Measurements from ENCODE around the gene BDKRB2.

BDKRB2 gene

DNA sequence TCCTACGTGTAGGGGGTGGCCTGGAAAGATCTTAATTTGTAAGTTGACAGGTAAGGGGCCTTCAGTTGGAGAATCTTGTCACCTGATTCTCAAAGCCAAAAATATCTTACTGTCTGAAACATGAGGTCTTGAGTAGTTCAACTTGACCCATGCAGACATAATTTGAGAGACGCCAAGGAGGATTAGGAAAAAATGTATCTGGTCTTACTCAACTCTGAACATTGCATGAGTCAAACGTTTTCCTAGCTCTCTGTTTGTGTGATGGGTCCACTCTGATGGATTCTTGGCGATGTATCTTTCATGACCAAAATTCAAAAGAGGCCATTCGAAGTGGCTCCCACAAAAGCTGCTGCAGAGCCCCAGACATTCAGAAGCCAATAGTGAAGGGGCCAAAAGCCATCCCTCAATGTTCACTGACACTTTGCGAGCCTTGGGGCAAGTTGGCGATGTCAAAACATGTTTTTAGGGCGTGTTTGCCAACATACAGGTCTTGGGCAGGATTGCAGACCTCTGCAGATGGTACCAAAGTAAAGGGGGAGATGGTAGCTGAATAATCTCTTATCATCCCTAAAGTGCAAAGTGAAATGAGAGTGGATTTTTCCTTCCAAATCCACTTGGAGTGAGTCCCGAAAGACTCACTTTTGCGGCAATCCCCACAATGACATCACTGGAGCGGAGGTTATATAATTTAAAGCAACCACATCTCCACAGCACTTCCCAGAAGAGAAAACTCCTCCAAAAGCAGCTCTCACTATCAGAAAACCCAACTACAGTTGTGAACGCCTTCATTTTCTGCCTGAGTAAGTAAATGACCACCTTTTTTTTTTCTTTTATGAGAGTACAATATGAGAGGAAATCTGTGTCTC is 51.1 kb downstream of the BDKRB2 start, which contains the start of gene BDKRB1:
TSS of gene BDKRB1 (plus strand) at position 710 of the 866 bp plus-strand sequence. CDS start 7,473 bp downstream, outside the sequence.
- DNase-seq = no peak

- no peak for DNase-seq
These were observed 51.8 kb downstream of the BDKRB2 start for GRCh38 chr14:96256407-96256806.

GRCh38 chr14:96257056-96257455 is 52.4 kb downstream of the BDKRB2 start:
- no peak for DNase-seq

DNA sequence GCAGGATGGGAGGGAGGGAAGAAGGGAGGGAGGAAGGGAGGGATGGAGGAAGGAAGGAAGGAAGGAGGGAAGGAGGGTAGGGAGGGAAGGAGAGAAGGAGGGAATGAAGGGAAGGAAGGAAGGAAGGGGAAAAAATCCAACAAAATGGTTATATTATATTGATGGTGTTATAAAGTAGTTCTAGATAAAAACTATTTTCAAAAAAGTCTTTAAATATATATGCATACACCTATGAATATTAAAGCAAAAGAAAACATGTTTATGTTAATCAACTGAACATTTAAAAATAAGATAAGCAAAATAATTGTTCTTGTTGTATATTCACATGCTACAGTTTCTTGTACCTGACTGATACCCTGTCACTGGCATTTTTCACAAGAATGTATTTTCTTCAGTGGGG is 53.3 kb downstream of the BDKRB2 start:
- DNase-seq = no peak

DNA sequence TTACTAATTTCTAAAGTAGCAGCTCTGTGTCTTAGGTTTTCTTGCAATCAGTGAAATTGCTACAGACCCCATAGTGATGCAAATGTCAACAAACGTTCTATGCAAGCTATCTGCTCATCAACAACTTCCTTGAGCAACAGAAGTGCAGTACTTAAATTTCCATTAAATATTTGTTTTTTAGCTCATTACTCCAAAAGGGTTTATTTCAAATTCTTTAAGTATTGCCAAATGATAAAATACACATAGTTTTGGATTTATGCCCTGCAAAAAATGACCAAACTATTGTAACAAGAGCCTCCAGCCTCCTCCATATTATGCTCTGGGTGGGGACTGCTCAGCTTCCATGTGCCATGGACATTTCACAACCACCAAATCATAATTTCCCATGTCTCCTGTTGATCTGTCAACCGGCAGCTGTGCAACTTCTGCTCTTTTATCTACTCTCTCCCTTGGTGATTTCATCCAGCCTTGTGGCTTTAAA is 55.7 kb downstream of the BDKRB2 start:
- no peak for DNase-seq

DNA sequence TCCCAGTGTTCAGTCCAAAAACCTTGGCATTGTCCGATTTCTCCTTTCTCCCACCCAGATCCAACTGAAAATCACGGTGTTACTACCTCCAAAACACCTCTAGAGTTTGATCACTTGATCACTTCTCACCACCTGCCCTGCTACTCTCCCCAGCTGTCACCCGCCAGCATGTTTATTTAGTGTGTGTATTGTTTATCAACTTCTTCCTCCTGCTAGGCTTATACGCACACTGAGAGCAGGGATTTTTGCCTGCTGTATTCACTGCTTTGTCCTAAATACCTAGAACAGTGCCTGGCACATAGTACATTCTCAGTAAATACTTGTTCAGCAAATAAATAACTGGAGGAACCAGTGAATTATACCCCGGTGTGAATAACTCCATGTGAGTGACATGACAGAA is 56.4 kb downstream of the BDKRB2 start:
- no peak for DNase-seq

DNA sequence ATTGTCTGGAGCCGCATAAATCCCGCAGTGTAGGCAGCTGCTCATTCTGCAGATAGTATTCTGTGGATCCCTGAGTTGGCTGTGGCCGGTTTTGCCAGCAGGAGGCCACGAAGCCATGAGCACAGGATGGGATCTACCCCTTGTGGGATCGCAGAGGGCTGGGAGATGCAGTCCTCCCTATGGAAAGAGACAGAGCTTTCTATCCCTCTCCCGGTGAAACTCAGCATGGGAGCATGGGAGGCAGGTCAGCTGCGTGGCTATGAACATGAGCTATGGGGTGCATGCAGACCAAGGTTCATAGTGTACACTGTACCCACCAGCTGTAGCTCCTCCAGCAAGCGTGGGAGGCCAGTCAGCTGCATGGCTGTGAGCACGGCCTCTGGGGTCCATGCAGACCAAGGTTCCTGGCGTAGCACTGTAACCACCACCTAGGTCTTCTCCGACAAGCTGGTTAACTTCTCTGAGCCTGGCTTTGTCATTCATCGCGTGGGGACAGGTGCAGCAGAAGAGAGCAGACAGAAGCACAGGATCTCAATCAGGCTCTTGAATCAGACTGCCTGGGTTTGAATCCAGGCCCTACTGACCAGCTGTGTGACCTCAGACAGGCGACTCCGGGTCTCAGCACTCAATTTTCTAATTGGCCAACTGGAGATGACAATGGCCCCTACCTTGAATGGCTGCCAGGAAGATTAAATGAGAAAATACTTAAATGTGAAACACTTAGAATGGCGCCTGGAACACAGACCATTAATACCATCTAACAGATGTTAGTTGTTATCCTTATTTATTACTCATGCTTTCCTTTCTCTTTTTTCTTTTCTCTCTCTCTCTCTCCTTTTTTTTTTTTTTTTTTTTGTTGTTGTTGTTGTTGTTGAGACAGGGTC is 57.4 kb downstream of the BDKRB2 start:
- no peak for DNase-seq

- peak in 1 of 2 experiments; percentile 42 for DNase-seq
These were observed 58.9 kb downstream of the BDKRB2 start for GRCh38 chr14:96263347-96264199.

DNA sequence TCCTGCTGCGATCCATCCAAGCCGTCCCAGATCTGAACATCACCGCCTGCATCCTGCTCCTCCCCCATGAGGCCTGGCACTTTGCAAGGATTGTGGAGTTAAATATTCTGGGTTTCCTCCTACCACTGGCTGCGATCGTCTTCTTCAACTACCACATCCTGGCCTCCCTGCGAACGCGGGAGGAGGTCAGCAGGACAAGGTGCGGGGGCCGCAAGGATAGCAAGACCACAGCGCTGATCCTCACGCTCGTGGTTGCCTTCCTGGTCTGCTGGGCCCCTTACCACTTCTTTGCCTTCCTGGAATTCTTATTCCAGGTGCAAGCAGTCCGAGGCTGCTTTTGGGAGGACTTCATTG is 59.5 kb downstream of the BDKRB2 start:
- no peak for DNase-seq

GRCh38 chr14:96264853-96265252 is 60.2 kb downstream of the BDKRB2 start:
- no peak for DNase-seq

DNA sequence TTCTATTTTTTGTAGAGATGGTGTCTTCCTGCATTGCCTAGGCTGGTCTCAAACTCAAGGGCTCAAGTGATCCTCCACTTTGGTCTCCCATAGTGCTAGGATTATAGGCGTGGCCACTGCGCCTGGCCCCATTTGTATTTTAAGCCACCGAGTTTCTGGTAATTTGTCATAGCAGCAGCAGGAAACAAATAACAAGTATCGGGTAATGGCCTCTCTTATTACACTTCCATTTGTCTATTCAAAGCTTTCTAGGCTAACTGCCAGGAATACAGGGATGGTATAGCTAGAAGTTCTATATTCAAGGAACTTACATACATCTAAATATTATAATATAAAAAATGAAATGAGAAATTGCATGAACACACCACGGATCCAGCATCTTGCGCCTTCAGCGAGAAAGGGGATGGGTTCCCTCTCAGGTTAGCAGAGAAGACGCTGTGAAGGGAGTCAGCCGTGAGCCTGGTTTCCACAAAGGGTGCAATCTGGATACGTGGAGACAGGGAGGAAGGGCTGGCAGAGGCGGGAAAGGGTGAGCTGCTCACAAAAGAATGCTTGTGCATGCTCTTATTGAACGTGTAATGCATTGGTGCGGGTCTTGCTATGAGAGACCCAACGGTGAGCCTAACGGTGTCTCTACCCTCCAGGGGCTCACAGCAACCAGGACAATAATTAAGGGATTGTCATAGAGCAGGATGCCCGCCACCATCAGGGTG is 60.9 kb downstream of the BDKRB2 start:
- no peak for DNase-seq

- no peak for DNase-seq
These were observed 62.7 kb downstream of the BDKRB2 start for GRCh38 chr14:96267336-96267735.

DNA sequence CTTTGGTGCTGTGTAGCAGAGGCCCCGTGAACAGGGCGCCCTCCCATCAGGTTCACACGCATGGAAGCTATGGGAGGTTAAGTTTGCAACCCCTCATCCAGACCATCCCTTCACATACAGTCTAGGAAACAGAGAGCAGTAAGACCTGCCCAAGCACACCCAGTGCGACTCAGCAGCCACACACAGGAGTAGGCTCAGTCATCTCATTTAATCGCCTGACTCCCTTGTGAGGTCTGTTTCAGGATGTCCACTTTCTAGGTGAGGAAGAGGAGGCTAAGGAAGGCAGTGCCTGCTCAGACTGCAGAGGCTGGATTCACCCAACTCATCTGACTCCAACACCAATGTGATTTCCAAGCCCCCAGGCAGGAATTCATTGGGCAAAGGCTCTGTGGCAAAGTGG is 63.3 kb downstream of the BDKRB2 start:
- DNase-seq = no peak

DNA sequence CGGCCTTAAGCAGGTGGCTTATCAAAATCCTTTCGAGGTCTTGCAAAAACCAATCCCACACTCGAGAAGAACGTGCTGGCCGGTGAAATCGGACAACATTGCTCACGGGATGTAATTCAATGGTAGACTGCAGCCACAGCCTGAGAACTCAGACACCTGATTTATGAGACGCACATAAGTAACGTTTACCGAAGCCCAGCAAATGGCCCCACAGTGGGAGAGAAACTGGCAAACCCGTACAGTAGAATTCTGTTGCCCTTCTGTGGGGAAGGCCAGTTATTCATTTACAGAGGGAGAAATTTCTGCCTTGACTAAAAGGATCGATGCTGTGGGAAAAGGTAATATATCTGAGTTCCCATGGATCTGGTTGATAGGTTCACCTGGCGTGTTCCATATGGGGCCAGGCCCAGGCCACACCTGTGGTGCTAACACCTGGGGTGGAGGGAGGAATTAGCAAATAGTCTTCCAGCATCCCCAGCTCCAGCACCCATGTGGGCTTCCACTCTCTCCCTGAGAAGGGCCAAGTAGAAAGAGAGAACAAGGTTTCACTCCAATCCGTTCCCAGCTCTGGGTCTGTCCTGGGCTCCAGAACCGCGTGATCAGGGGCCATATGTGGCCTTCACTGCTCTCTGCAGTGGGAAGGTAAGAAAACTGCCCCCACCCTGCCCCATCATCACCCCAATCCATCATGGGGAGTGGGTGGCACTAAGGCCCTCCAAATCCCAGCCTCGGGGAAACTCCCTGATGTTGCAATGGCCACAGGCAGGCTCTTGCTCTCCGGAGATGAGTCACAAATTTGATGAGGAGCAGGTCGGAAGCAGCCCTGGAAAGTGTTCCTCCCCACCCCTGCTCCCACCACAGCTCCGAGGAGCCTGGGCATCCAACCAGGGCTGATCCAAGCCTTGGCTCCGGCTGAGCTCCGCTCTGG is 64.1 kb downstream of the BDKRB2 start:
- no peak for DNase-seq

DNA sequence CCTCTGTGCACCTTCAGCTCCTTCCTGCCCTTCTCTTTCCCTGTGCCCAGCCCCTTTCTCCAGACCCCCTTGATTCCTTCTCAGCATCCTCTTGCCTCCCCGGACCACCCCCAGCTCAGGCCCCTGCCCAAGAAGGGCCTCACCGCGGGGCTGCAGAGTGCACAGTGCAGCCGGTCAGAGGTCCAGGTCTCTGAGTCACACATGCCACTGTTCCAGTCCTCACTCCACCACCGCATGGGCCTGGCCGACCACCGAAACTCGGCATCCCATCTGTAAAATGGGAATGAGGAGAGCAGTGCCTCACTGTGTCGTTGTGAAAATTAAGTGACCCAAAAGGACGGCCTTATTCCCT is 64.7 kb downstream of the BDKRB2 start:
- no peak for DNase-seq

GRCh38 chr14:96270565-96271420 is 66.2 kb downstream of the BDKRB2 start:
- DNase-seq = no peak

DNA sequence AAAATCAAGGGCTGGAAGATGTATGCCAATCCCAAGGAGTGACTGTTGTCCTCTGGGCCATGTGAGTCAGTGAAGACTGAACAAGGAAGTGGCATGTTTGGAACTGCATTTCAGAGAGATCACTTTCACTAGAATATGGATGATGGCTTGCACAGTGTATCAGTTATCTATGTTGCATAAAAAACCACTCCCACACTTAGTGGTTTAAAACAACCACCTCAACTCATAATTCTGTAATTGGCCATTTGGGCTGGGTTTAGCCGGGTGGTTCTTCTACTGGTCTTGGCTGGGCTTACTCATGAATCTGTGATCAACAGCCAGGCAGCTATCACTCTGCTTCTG is 66.8 kb downstream of the BDKRB2 start:
- DNase-seq = no peak

DNA sequence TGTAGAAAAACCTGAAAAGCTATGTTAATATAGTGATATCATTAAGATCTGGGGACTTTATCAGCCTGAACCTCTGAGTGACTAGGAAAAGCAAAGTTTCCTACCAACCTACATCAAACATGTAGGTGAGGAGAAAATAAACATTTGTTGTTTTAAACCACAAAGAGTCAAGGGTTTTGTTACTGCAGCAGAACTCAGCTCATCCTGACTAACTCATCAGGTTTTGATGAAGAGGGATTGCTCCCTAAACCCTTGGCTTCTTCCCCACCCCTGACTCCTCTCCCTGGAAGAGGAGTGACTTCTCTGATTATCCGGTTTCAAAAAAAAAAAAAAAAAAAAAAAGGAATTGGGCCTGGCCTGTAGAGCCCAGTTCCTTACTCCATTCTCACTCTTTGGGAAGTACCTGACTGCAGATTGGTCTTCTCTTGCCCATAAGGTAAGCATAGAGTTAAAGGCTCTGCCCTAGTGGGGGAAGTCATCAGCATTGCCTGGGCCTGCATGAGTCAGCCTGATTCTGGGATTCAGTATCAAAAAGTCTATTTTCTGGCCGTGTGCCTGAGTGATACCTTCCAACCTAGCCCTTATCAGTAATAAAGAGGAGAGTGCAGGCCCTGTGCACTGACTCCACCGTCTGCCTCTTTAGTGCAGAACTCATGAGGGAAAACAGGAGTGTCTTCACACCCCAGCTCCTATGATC is 68.3 kb downstream of the BDKRB2 start:
- DNase-seq = no peak

DNA sequence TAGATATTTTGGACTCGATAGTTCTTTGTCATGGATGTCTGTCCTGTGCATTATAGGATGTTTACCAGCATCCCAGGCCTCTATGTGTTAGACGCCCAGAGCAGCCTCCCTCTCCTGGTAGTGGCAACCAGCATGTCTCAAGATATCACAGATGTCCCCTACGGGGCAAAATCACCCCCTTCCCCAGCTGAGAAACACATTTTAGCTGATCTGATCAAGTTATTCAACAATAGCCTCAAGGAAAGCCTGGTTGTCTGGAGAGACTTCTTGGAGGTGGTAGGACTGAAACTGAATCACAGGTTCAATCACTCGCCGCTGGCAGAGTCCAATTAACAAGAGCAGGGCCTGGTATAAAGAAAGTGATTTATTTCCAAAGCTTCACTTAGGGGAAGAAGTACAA is 69.0 kb downstream of the BDKRB2 start:
- no peak for DNase-seq

DNA sequence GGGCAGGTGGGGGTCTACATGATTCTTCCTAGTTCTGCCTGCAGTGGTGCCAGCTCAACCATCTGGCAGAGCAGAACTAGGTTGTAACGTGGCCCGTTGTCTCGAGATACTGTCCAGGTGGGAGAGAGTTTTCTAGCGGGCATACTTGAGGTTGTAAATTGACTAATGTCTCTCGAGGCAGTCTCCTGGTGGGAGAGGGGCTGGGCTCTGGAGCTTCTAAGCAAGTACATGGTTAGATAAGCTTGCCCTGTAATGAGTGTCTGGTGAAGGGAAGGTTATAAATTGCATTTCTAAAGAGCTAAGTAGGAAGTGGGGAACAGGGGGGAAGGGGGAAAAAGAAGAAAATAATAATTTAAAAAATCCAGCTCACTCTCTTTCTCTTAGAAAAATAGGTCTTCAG is 69.5 kb downstream of the BDKRB2 start:
- no peak for DNase-seq
